CD14-positive monocyte (primary cell): ENCODE data around the gene TBC1D3B. TPM values are rescaled to one million over a fixed set of nuclear protein-coding genes. Genes with fewer than 3 reads are reported as not detected.
A peak's percentile ranks its signal among the peaks of the same experiment; 100 is the strongest.
"Not testable (repeated sequence)": the region's sequence is repeated elsewhere in the genome, so short reads cannot be mapped to it uniquely, and the experiment has no call there.

Experiments used
- DNase-seq, 3 donors: peaks; one replicate each; pipeline ENCODE4 v3.0.0-alpha.2; 2011 to 2022
- H2AFZ ChIP-seq: 2 replicates; pipeline ENCODE4 v1.6.0; 2012; ENCODE audit warnings: mild to moderate bottlenecking, low read depth, low read length, inconsistent platforms; ENCODE audit not compliant: insufficient read depth, poor library complexity, severe bottlenecking
- H3K27ac ChIP-seq, 2 donors: 1 replicate in 1 of 2; 2 replicates in 1 of 2; pipeline ENCODE4 v1.5.1; 2012 to 2013; ENCODE audit warnings: low read length in 2 of 2, control low read depth in 1 of 2, inconsistent platforms in 1 of 2, low read depth in 1 of 2, mild to moderate bottlenecking in 1 of 2
- H3K27me3 ChIP-seq, 2 donors: one replicate each; pipeline versions ENCODE4 v1.6.0 to v1.6.1; 2011 to 2013; ENCODE audit warnings: low read length in 2 of 2; ENCODE audit not compliant: control insufficient read depth in 2 of 2, insufficient read depth in 2 of 2
- H3K36me3 ChIP-seq, 2 donors: replicated peaks in 1 of 2; 1 replicate in 1 of 2; 2 replicates in 1 of 2; pipeline versions ENCODE4 v1.5.1 to v1.6.1; 2012 to 2013; ENCODE audit warnings: low read length in 2 of 2, control low read depth in 1 of 2, inconsistent platforms in 1 of 2, mild to moderate bottlenecking in 1 of 2; ENCODE audit not compliant: insufficient read depth in 2 of 2, control insufficient read depth in 1 of 2
- H3K4me1 ChIP-seq, 2 donors: 1 replicate in 1 of 2; 2 replicates in 1 of 2; pipeline versions ENCODE4 v1.5.1 to v1.6.1; 2012 to 2013; ENCODE audit warnings: low read length in 2 of 2, control low read depth in 1 of 2, inconsistent platforms in 1 of 2, mild to moderate bottlenecking in 1 of 2, moderate library complexity in 1 of 2; ENCODE audit not compliant: insufficient read depth in 2 of 2, control insufficient read depth in 1 of 2
- H3K4me2 ChIP-seq: replicated peaks from 2 replicates; pipeline ENCODE3; 2012; ENCODE audit warnings: low read length, moderate library complexity, mild to moderate bottlenecking; ENCODE audit not compliant: poor library complexity, severe bottlenecking; ENCODE audit errors: extremely low read depth
- H3K4me3 ChIP-seq, 3 experiments: fragments of 200-600 bp in 1 of 3; sonication (generic) in 1 of 3; replicated peaks in 1 of 3; 1 replicate in 2 of 3; 2 replicates in 1 of 3; pipeline ENCODE4 v1.5.1; 2011 to 2013; ENCODE audit warnings: low read length in 3 of 3, mild to moderate bottlenecking in 3 of 3, control low read depth in 2 of 3, low read depth in 2 of 3, inconsistent platforms in 1 of 3, moderate library complexity in 1 of 3
- H3K79me2 ChIP-seq: 2 replicates; pipeline ENCODE4 v1.6.0; 2012; ENCODE audit warnings: mild to moderate bottlenecking, control low read depth, inconsistent platforms, low read length, moderate library complexity; ENCODE audit not compliant: insufficient read depth
- H3K9ac ChIP-seq: 2 replicates; pipeline ENCODE4 v1.6.0; 2017; ENCODE audit warnings: low read length, mild to moderate bottlenecking; ENCODE audit not compliant: insufficient read depth, poor library complexity, severe bottlenecking
- H3K9me3 ChIP-seq, 2 donors: replicated peaks in 1 of 2; 1 replicate in 1 of 2; 2 replicates in 1 of 2; pipeline versions ENCODE4 v1.5.1 to v1.6.1; 2012 to 2013; ENCODE audit warnings: low read length in 2 of 2, control low read depth in 1 of 2; ENCODE audit not compliant: control insufficient read depth in 1 of 2, insufficient read depth in 1 of 2
- H4K20me1 ChIP-seq: 2 replicates; pipeline ENCODE4 v1.6.0; 2012; ENCODE audit warnings: mild to moderate bottlenecking, low read length, control low read depth, moderate library complexity; ENCODE audit not compliant: insufficient read depth
- H3K27ac Mint-ChIP-seq, 7 donors: one replicate each; pipeline ENCODE4 v1.8.0; 2020; ENCODE audit warnings: mild to moderate bottlenecking in 7 of 7, mixed read lengths in 7 of 7, moderate library complexity in 6 of 7, inconsistent platforms in 2 of 7
- H3K27me3 Mint-ChIP-seq, 3 donors: one replicate each; pipeline ENCODE4 v1.8.0; 2021 to 2022; ENCODE audit warnings: low read depth in 3 of 3, mild to moderate bottlenecking in 3 of 3, mixed read lengths in 3 of 3, moderate library complexity in 3 of 3, inconsistent platforms in 1 of 3
- H3K36me3 Mint-ChIP-seq, 2 donors: one replicate each; pipeline ENCODE4 v1.8.0; 2020; ENCODE audit warnings: mixed read lengths in 2 of 2, inconsistent platforms in 1 of 2, mild to moderate bottlenecking in 1 of 2
- H3K4me1 Mint-ChIP-seq: one replicate; pipeline ENCODE4 v1.8.0; 2020; ENCODE audit warnings: mild to moderate bottlenecking, mixed read lengths
- H3K4me3 Mint-ChIP-seq, 2 donors: one replicate each; pipeline ENCODE4 v1.8.0; 2020; ENCODE audit warnings: mild to moderate bottlenecking in 2 of 2, mixed read lengths in 2 of 2, moderate library complexity in 1 of 2
- H3K9me3 Mint-ChIP-seq, 7 donors: one replicate each; pipeline ENCODE4 v1.8.0; 2020 to 2022; ENCODE audit warnings: mixed read lengths in 7 of 7, mild to moderate bottlenecking in 6 of 7, moderate library complexity in 6 of 7, inconsistent platforms in 2 of 7
- WGBS: methylation state at CpG from one replicate; pipeline ENCODE4 v1.1.5; 2013; ENCODE audit warnings: missing lambda C conversion rate; ENCODE audit not compliant: insufficient coverage; 5-methylcytosine and 5-hydroxymethylcytosine counted together
- intact Hi-C, 2 donors: fragments of 100-400 bp; cut with micrococcal nuclease; formaldehyde crosslinking; loops; one replicate each; pipeline versions ENCODE4 v1.15.0 to v1.15.1; 2023
- polyA plus RNA-seq, 3 donors: library from polyadenylated mRNA; depleted of rRNA in 1 of 3; unstranded in 2 of 3; stranded (reverse) in 1 of 3; fragments of 300-500 nt in 2 of 3; fragments of >200 nt in 1 of 3; fragmentation: Illumina TruSeq in 2 of 3; gene quantifications; 1 replicate in 2 of 3; 2 replicates in 1 of 3; pipeline ENCODE4 v1.2.3, GENCODE V29; 2012 to 2021
- TF ChIP-seq, protein P1 (sequence below): fragments of 200-600 bp; IDR thresholded peaks from one replicate; pipeline ENCODE4 v1.8.0; 2022; ENCODE audit warnings: antibody characterized with exemption, mild to moderate bottlenecking

Gene TBC1D3B
- polyA plus RNA-seq, 3 donors = 1.8 TPM; not detected in 2

GRCh38 chr17:36212966-36213365 lies 36.5 kb upstream of the TBC1D3B start:
- no peaks in the 10 kb centered on the region for H4K20me1 ChIP-seq
- TF ChIP-seq, protein P1, sequence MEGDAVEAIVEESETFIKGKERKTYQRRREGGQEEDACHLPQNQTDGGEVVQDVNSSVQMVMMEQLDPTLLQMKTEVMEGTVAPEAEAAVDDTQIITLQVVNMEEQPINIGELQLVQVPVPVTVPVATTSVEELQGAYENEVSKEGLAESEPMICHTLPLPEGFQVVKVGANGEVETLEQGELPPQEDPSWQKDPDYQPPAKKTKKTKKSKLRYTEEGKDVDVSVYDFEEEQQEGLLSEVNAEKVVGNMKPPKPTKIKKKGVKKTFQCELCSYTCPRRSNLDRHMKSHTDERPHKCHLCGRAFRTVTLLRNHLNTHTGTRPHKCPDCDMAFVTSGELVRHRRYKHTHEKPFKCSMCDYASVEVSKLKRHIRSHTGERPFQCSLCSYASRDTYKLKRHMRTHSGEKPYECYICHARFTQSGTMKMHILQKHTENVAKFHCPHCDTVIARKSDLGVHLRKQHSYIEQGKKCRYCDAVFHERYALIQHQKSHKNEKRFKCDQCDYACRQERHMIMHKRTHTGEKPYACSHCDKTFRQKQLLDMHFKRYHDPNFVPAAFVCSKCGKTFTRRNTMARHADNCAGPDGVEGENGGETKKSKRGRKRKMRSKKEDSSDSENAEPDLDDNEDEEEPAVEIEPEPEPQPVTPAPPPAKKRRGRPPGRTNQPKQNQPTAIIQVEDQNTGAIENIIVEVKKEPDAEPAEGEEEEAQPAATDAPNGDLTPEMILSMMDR = no peak
- WGBS = no CpG with 5 or more reads among the region's 3 CpGs
- Mint-ChIP-seq H3K36me3 (no peaks in the 10 kb centered on the region), H3K27me3 (peaks cover 0 to 6% (median 3%) of the 10 kb centered on the region in 3 donors), H3K4me3 (peak overlapping the region in 1 of 2 donors; percentile 49), H3K9me3 (peaks cover 0 to 5% (median 2%) of the 10 kb centered on the region in 7 donors), H3K27ac (peak overlapping the region; percentile 24 to 98 (median 94)), H3K4me1 (peaks cover 66% of the 10 kb centered on the region)
- H3K9me3 ChIP-seq = no peaks in the 10 kb centered on the region
- peaks cover 66 to 67% of the 10 kb centered on the region in 2 donors for H3K4me1 ChIP-seq
- peak overlapping the region in 1 of 2 donors; percentile 71 for H3K27ac ChIP-seq
- H2AFZ ChIP-seq = no peak overlapping the region
- H3K4me2 ChIP-seq = peak overlapping the region; percentile 49
- no peaks in the 10 kb centered on the region for H3K36me3 ChIP-seq
- H3K79me2 ChIP-seq = no peaks in the 10 kb centered on the region
- H3K27me3 ChIP-seq = no peaks in the 10 kb centered on the region
- peak; percentile 54 to 91 (median 70) for DNase-seq
- intact Hi-C loops = loop anchor here in 1 of 2 donors (1.0 to 5.0 kb wide), 3 partner anchors 16 to 121 kb away; partner anchors contain the start of genes CCL3, CCL3L1 and CCL3L3
- no peak overlapping the region for H3K9ac ChIP-seq
- peak overlapping the region in 1 of 3 experiments; percentile 39 for H3K4me3 ChIP-seq

GRCh38 chr17:36212272-36212605 lies 35.8 kb upstream of the TBC1D3B start:
- H3K9ac ChIP-seq = no peak overlapping the region
- TF ChIP-seq, protein P1 = no peak
- Mint-ChIP-seq H3K4me1 (peaks cover 66% of the 10 kb centered on the region), H3K4me3 (peak overlapping the region in 1 of 2 donors; percentile 66), H3K27ac (peak overlapping the region; percentile 40 to 98 (median 94)), H3K27me3 (peaks cover 0 to 6% (median 3%) of the 10 kb centered on the region in 3 donors), H3K9me3 (no peaks in the 10 kb centered on the region), H3K36me3 (no peaks in the 10 kb centered on the region)
- H3K9me3 ChIP-seq = no peaks in the 10 kb centered on the region
- H3K27me3 ChIP-seq = no peaks in the 10 kb centered on the region
- intact Hi-C loops = loop anchor here in 1 of 2 donors (2.0 to 5.0 kb wide), 2 partner anchors 15 to 120 kb away; partner anchors contain the start of genes CCL3, CCL3L1 and CCL3L3
- no CpG with 5 or more reads among the region's 4 CpGs for WGBS
- peak overlapping the region; percentile 71 to 73 for H3K27ac ChIP-seq
- H3K4me2 ChIP-seq = peak overlapping the region; percentile 36
- no peaks in the 10 kb centered on the region for H3K79me2 ChIP-seq
- no peak overlapping the region for H2AFZ ChIP-seq
- no peaks in the 10 kb centered on the region for H3K36me3 ChIP-seq
- H3K4me1 ChIP-seq = peaks cover 66 to 67% of the 10 kb centered on the region in 2 donors
- no peaks in the 10 kb centered on the region for H4K20me1 ChIP-seq
- no peak for DNase-seq
- H3K4me3 ChIP-seq = peak overlapping the region in 1 of 3 experiments; percentile 39

GRCh38 chr17:36211484-36212271 lies 35.2 kb upstream of the TBC1D3B start:
- peak; percentile 86 to 99 (median 96) for DNase-seq
- peak overlapping the region; percentile 36 for H3K4me2 ChIP-seq
- not testable (repeated sequence) for H3K9ac ChIP-seq, H3K36me3 ChIP-seq, H3K79me2 ChIP-seq, H3K27me3 Mint-ChIP-seq, H3K36me3 Mint-ChIP-seq, H4K20me1 ChIP-seq, H3K9me3 Mint-ChIP-seq, H2AFZ ChIP-seq, H3K27me3 ChIP-seq, H3K9me3 ChIP-seq
- WGBS = no CpG with 5 or more reads among the region's 10 CpGs
- H3K4me3 ChIP-seq = peak overlapping the region in 1 of 3 experiments; percentile 39
- H3K4me1 Mint-ChIP-seq = peaks cover 66% of the 10 kb centered on the region
- H3K27ac Mint-ChIP-seq = peak overlapping the region; percentile 86 to 98 (median 94)
- intact Hi-C loops = loop anchor here (2.0 to 5.0 kb wide), 2 partner anchors 15 to 119 kb away; partner anchors contain the start of genes CCL3L1 (in 2 of the 2), CCL3L3 (in 2 of the 2) and CCL3 (in 1 of the 2)
- H3K4me3 Mint-ChIP-seq = peak overlapping the region; percentile 59 to 66
- peaks cover 66 to 67% of the 10 kb centered on the region in 2 donors for H3K4me1 ChIP-seq
- peak overlapping the region; percentile 71 to 73 for H3K27ac ChIP-seq
